Loucy (cell line): Measurements from ENCODE around the gene NOTCH3.

Source experiments
- EZH2phosphoT487 ChIP-seq: fragments of 200-600 bp; IDR thresholded peaks from 2 replicates; pipeline ENCODE4 v1.6.1; 2018; ENCODE audit warnings: antibody characterized with exemption, mild to moderate bottlenecking, moderate library complexity, borderline replicate concordance
- TF ChIP-seq, protein P1 (sequence below): fragments of 200-600 bp; sonication (generic); conservative IDR thresholded peaks from 2 replicates; pipeline ENCODE4 v1.5.1; 2014; ENCODE audit warnings: mild to moderate bottlenecking, antibody characterized with exemption, low read length

GRCh38 chr19:15149737-15150136 is 51.1 kb downstream of the NOTCH3 start:
- no peak for TF ChIP-seq EZH2phosphoT487
- TF ChIP-seq, protein P1, sequence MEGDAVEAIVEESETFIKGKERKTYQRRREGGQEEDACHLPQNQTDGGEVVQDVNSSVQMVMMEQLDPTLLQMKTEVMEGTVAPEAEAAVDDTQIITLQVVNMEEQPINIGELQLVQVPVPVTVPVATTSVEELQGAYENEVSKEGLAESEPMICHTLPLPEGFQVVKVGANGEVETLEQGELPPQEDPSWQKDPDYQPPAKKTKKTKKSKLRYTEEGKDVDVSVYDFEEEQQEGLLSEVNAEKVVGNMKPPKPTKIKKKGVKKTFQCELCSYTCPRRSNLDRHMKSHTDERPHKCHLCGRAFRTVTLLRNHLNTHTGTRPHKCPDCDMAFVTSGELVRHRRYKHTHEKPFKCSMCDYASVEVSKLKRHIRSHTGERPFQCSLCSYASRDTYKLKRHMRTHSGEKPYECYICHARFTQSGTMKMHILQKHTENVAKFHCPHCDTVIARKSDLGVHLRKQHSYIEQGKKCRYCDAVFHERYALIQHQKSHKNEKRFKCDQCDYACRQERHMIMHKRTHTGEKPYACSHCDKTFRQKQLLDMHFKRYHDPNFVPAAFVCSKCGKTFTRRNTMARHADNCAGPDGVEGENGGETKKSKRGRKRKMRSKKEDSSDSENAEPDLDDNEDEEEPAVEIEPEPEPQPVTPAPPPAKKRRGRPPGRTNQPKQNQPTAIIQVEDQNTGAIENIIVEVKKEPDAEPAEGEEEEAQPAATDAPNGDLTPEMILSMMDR = no peak
